ENCODE measurements around the gene DCTN4.

GRCh38 chr5:150676578-150676977 is 82.2 kb downstream of the DCTN4 start:
- TF ChIP-seq CTCF (IDR thresholded peaks at IDR 0.05; ENCODE audit: poor library complexity) (no peak), EZH2 (IDR thresholded peaks at IDR 0.05; ENCODE audit: borderline replicate concordance) (no peak)

Measured in hepatocyte (in vitro differentiated cells).